ENCODE results near the gene ZNF521. TPM values are rescaled to one million over a fixed set of nuclear protein-coding genes. Genes with fewer than 3 reads are reported as not detected.

The ZNF521 gene
- total and polyA plus RNA-seq, 2 experiments from 2014 or later: 3.1 to 9.2 TPM

GRCh38 chr18:25350489-25351251, 1.3 kb downstream of the ZNF521 start:
- Histone ChIP-seq H4K20me1 (replicated peaks; ENCODE audit: insufficient read depth) (peaks cover 13% of the 10 kb centered on the region; the same call in 1 of the 2 replicates), H3K36me3 (ENCODE audit: insufficient read depth) (no peaks in the 10 kb centered on the region), H3F3A (replicated peaks; ENCODE audit: low read depth) (peaks cover 8% of the 10 kb centered on the region; the same call in 1 of the 2 replicates), H3K4me1 (ENCODE audit: insufficient read depth) (peaks cover 13% of the 10 kb centered on the region), H3K27ac (ENCODE audit: low read depth) (peak overlapping the region; percentile 94; the same call in 1 of the 2 replicates), H3K79me2 (replicated peaks; ENCODE audit: insufficient read depth) (peaks cover 15% of the 10 kb centered on the region), H2AFZ (peak overlapping the region; percentile 93), H3K4me2 (peak overlapping the region; percentile 90), H3K4me3 (peak overlapping the region; percentile 90), H3K27me3 (ENCODE audit: insufficient read depth) (peaks cover 65% of the 10 kb centered on the region), H3K9me2 (ENCODE audit: insufficient read depth) (no peaks in the 10 kb centered on the region)
- peak; percentile 42 for TF ChIP-seq EZH2 (IDR thresholded peaks at IDR 0.05; ENCODE audit: low read depth, unreplicated experiment)
- no peak for TF ChIP-seq ETS1 (IDR thresholded peaks at IDR 0.05)
- H3K9me3 Mint-ChIP-seq: no peaks in the 10 kb centered on the region
- DNase-seq (ENCODE audit: low spot score): peak; percentile 44
- peak overlapping the region; percentile 93 for H3K27ac Mint-ChIP-seq
- ATAC-seq: peak; percentile 4; the same call in 2 of the 3 replicates
- no peaks in the 10 kb centered on the region for H3K36me3 Mint-ChIP-seq (ENCODE audit: low read depth)
- H3K27me3 Mint-ChIP-seq (ENCODE audit: insufficient read depth, low read depth, poor library complexity): peaks cover 25% of the 10 kb centered on the region
- peak overlapping the region; percentile 97 for H3K4me3 Mint-ChIP-seq
- peaks cover 10% of the 10 kb centered on the region for H3K4me1 Mint-ChIP-seq

GRCh38 chr18:25349926-25350487, 2.0 kb downstream of the ZNF521 start:
- H3K4me1 ChIP-seq (ENCODE audit: insufficient read depth): peaks cover 13% of the 10 kb centered on the region
- H3K27ac ChIP-seq (ENCODE audit: low read depth): no peak overlapping the region
- H3K36me3 Mint-ChIP-seq (ENCODE audit: low read depth): no peaks in the 10 kb centered on the region
- ATAC-seq: peak; percentile 36
- peaks cover 13% of the 10 kb centered on the region; the same call in 1 of the 2 replicates for H4K20me1 ChIP-seq (replicated peaks; ENCODE audit: insufficient read depth)
- peak overlapping the region; percentile 89 for H2AFZ ChIP-seq
- peak overlapping the region; percentile 90 for H3K4me2 ChIP-seq
- H3K27me3 ChIP-seq (ENCODE audit: insufficient read depth): peaks cover 62% of the 10 kb centered on the region
- H3K9me2 ChIP-seq (ENCODE audit: insufficient read depth): no peaks in the 10 kb centered on the region
- H3K4me3 Mint-ChIP-seq: peak overlapping the region; percentile 97
- H3K9me3 Mint-ChIP-seq: no peaks in the 10 kb centered on the region
- H3K79me2 ChIP-seq (replicated peaks; ENCODE audit: insufficient read depth): peaks cover 15% of the 10 kb centered on the region
- peak overlapping the region; percentile 90 for H3K4me3 ChIP-seq
- H3K27me3 Mint-ChIP-seq (ENCODE audit: insufficient read depth, low read depth, poor library complexity): peaks cover 25% of the 10 kb centered on the region
- H3K36me3 ChIP-seq (ENCODE audit: insufficient read depth): no peaks in the 10 kb centered on the region
- H3F3A ChIP-seq (replicated peaks; ENCODE audit: low read depth): peaks cover 8% of the 10 kb centered on the region; the same call in 1 of the 2 replicates
- H3K27ac Mint-ChIP-seq: no peak overlapping the region; the same call in 1 of the 2 replicates
- DNase-seq (ENCODE audit: low spot score): peak; percentile 68
- peaks cover 14% of the 10 kb centered on the region for H3K4me1 Mint-ChIP-seq
- no peak for TF ChIP-seq ZNF331 (CRISPR knock-in tag; IDR thresholded peaks at IDR 0.05; ENCODE audit: low read depth)
- TF ChIP-seq REST (IDR thresholded peaks at IDR 0.05; ENCODE audit: unreplicated experiment): no peak
- TF ChIP-seq ZNF114 (CRISPR knock-in tag; IDR thresholded peaks at IDR 0.05): no peak
- TF ChIP-seq NANOG (IDR thresholded peaks at IDR 0.05; ENCODE audit: borderline replicate concordance): no peak
- no peak for TF ChIP-seq STAT1 (IDR thresholded peaks at IDR 0.05; ENCODE audit: unreplicated experiment)
- no peak for TF ChIP-seq ZNF462 (CRISPR knock-in tag; IDR thresholded peaks at IDR 0.05)
- TF ChIP-seq POLR2AphosphoS5 (IDR thresholded peaks at IDR 0.05; ENCODE audit: low read depth): no peak

All from GM23338 (cell line).